ENCODE results near the gene RAB11B. TPM values are rescaled to one million over a fixed set of nuclear protein-coding genes. Genes with fewer than 3 reads are reported as not detected.

RAB11B gene
- total and polyA plus RNA-seq, 2 experiments from 2014 or later, result 51.7 to 286 TPM

DNA sequence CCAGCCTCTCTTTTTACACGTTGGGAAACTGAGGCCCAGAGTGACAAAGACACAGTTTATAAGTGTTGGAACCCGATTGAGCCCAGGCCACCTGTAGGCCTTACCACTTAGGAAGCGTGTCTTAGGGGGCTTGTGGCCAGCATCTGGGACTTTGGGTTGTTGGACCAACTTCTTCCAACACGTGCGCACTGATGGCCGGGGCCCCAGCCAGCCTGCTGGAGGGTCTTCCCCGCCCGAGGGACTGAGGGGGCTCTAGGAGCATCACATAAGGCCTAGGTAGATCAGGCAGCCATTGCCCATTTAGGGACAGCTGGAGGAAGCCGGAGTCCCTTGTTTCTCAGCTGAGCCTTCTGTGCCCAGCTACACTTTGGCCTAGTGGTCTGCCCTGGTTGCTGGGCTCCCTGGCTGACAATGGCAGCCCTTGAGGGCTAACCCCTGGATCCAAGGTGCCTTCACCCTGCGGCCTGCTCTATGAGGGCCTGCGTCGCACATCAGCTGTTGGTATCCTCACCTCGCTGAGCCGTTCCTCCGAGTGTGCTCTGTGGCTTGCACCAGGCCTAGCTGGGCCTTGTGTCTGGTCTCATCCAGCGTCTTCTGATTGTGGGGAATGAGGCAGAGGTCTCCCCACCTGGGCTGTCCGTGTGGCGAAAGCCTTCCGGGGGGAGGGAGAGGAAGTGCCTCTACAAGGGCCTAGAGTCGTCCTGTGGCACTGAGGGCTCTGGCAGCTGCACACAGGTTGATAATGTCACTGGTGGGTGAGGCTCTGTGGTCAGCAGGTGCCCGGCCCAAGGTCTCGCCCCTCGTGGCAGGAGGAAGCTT is 1.2 kb downstream of the RAB11B start:
- H3K9me3 ChIP-seq (ENCODE audit: low read depth), result no peaks in the 10 kb centered on the region
- TF ChIP-seq, protein P1, sequence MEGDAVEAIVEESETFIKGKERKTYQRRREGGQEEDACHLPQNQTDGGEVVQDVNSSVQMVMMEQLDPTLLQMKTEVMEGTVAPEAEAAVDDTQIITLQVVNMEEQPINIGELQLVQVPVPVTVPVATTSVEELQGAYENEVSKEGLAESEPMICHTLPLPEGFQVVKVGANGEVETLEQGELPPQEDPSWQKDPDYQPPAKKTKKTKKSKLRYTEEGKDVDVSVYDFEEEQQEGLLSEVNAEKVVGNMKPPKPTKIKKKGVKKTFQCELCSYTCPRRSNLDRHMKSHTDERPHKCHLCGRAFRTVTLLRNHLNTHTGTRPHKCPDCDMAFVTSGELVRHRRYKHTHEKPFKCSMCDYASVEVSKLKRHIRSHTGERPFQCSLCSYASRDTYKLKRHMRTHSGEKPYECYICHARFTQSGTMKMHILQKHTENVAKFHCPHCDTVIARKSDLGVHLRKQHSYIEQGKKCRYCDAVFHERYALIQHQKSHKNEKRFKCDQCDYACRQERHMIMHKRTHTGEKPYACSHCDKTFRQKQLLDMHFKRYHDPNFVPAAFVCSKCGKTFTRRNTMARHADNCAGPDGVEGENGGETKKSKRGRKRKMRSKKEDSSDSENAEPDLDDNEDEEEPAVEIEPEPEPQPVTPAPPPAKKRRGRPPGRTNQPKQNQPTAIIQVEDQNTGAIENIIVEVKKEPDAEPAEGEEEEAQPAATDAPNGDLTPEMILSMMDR (IDR thresholded peaks at IDR 0.05; ENCODE audit: low read depth, low read length), result no peak
- H3K27me3 ChIP-seq, result no peaks in the 10 kb centered on the region
- no peak overlapping the region for H3K4me3 ChIP-seq
- H3K4me1 ChIP-seq (ENCODE audit: low read depth), result no peaks in the 10 kb centered on the region
- peak overlapping the region; percentile 27 for H3K27ac ChIP-seq
- H3K36me3 ChIP-seq, result no peaks in the 10 kb centered on the region
- no peak for DNase-seq (ENCODE audit: low read depth in 1 of 2, low spot score in 1 of 2)

DNA sequence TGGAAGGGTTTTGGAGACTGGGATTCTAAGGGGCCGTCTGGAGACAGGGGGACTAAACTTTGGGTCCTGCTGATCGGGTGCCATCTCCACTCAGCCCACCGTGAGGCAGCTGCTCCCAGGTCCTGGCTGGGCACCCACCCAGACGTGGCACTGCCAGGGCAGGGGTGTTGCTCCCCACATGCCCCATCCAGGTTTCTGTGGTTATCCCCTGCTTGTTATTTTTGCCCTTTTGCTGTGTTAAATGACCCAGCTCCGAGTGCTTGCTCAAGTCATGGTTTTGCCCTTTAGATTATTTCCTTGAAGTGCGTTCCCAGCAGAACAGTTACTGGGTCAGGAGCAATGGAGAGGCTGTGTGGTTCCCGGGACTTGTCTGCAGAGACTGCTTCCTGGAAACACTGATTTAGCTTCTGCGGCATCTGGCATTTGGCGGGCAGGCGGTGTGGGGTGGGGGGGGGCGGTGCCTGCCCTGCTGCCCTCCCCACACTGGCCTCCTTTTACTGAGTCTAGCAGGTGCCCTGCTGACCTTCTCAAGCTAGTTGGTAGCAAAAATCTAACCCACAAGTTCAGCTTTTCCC is 1.9 kb downstream of the RAB11B start:
- no peaks in the 10 kb centered on the region for H3K4me1 ChIP-seq (ENCODE audit: low read depth)
- no peaks in the 10 kb centered on the region for H3K36me3 ChIP-seq
- no peaks in the 10 kb centered on the region for H3K27me3 ChIP-seq
- no peaks in the 10 kb centered on the region for H3K9me3 ChIP-seq (ENCODE audit: low read depth)
- H3K4me3 ChIP-seq, result no peak overlapping the region
- DNase-seq (ENCODE audit: low read depth in 1 of 2, low spot score in 1 of 2), result peak in 1 of 2 donors; percentile 29
- TF ChIP-seq, protein P1 (IDR thresholded peaks at IDR 0.05; ENCODE audit: low read depth, low read length), result no peak
- peak overlapping the region; percentile 27 for H3K27ac ChIP-seq

DNA sequence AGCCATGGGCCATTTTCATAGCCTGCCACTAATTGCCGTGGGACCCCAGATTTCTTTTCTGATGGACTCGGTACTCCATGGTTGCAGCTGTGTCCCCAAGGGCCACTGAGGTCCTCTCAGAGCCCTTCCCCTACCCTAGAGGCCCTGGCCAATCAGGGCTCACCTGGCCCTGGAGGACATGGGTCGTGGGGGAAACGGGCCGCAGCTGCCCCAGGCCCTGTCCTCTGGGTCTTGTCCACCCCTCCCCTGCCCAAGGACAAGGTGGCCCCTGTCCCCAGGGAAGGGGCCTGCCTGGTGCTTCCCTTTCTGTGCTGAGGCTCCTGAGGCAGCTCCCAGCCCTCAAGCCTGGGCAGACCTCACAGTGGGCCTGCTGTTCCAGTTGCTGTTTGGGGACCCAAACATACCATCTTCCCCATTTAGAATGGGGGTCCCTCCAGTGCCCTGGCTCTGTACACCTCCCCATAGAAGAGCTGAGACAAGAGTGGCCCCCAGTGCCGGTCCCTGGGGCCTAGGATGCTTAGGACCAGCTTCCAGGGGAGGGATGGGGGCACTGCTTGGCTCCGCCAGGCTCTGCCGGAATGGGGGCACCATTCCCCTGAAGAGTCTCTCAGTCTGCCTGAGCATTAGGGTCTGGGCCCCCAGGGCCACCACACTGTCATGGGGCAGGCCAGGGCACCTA is 3.2 kb downstream of the RAB11B start:
- no peak for DNase-seq (ENCODE audit: low read depth in 1 of 2, low spot score in 1 of 2)
- Histone ChIP-seq H3K9me3 (ENCODE audit: low read depth) (no peaks in the 10 kb centered on the region), H3K36me3 (no peaks in the 10 kb centered on the region), H3K4me3 (no peak overlapping the region), H3K4me1 (ENCODE audit: low read depth) (no peaks in the 10 kb centered on the region), H3K27ac (no peak overlapping the region), H3K27me3 (no peaks in the 10 kb centered on the region)
- TF ChIP-seq, protein P1 (IDR thresholded peaks at IDR 0.05; ENCODE audit: low read depth, low read length), result no peak

DNA sequence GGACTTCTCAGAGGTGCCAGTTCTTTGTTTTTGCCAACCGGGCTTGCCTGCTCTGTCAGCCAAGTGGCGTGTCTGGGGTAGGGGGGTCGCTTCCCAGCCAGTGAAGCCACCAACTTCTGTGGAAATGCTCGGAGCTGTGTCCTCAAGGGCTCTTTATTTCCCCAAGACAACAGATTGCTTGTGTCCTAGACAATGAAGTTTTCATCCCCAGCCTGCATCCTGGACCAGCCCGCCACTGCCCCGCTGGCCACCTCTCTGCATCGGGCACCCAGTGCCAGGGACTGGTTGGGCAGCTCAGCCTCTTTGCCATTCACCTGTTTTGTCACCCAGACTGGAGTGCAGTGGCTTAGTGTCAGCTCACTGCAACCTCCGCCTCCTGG is 3.7 kb downstream of the RAB11B start:
- Histone ChIP-seq H3K4me1 (ENCODE audit: low read depth) (no peaks in the 10 kb centered on the region), H3K36me3 (no peaks in the 10 kb centered on the region), H3K9me3 (ENCODE audit: low read depth) (no peaks in the 10 kb centered on the region), H3K27ac (no peak overlapping the region), H3K27me3 (no peaks in the 10 kb centered on the region), H3K4me3 (no peak overlapping the region)
- TF ChIP-seq, protein P1 (IDR thresholded peaks at IDR 0.05; ENCODE audit: low read depth, low read length), result no peak
- no peak for DNase-seq (ENCODE audit: low read depth in 1 of 2, low spot score in 1 of 2)

DNA sequence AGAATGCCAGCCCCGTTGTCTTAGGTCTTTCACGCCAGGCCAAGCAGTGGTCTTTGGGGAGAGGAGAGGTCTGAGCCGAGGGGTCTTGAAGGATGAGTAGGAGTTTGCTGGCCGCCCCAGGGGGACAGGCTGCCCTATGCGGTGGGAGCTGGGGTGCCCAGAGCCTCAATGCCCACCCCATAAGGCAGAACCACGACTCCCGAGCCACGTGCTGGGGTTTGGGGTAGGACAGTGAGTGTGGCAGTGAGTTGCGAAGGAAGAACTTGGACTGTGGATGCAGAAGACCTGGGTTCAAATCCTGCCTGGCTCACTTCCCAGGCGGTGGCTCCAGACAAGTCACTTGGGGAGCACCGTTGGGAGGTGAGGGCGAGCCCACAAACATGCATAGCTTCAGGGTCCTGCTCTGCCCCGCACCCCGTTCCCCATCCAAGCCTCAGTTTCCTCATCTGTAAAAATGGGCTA is 5.5 kb downstream of the RAB11B start:
- DNase-seq (ENCODE audit: low read depth in 1 of 2, low spot score in 1 of 2), result no peak
- H3K4me1 ChIP-seq (ENCODE audit: low read depth), result no peaks in the 10 kb centered on the region

More for the DNA sequence above, 5.5 kb downstream of the RAB11B start:
- H3K27ac ChIP-seq, result no peak overlapping the region
- no peaks in the 10 kb centered on the region for H3K27me3 ChIP-seq
- H3K9me3 ChIP-seq (ENCODE audit: low read depth), result no peaks in the 10 kb centered on the region
- H3K36me3 ChIP-seq, result no peaks in the 10 kb centered on the region
- TF ChIP-seq, protein P1 (IDR thresholded peaks at IDR 0.05; ENCODE audit: low read depth, low read length), result no peak
- no peak overlapping the region for H3K4me3 ChIP-seq
